Colonic mucosa (tissue), 4 donors: ENCODE results near the gene PRC1. TPM values are rescaled to one million over a fixed set of nuclear protein-coding genes. Genes with fewer than 3 reads are reported as not detected.

Experiments used
- DNase-seq: peaks from one replicate; pipeline ENCODE4 v3.0.0-alpha.2; 2020
- H3K27ac ChIP-seq: fragments of 200-600 bp; one replicate; pipeline ENCODE4 v1.8.0; 2021
- H3K27me3 ChIP-seq: fragments of 200-600 bp; one replicate; pipeline ENCODE4 v1.8.0; 2021
- H3K36me3 ChIP-seq: fragments of 200-600 bp; one replicate; pipeline ENCODE4 v1.8.0; 2021
- H3K4me1 ChIP-seq: fragments of 200-600 bp; one replicate; pipeline ENCODE4 v1.8.0; 2021; ENCODE audit warnings: mild to moderate bottlenecking
- H3K4me3 ChIP-seq: fragments of 200-600 bp; one replicate; pipeline ENCODE4 v1.8.0; 2021
- H3K9ac ChIP-seq, 2 donors: one replicate each; pipeline ENCODE4 v1.7.0; 2013; ENCODE audit warnings: control low read depth in 2 of 2, low read depth in 2 of 2, low read length in 2 of 2
- H3K9me3 ChIP-seq: fragments of 200-600 bp; one replicate; pipeline ENCODE4 v1.8.0; 2021
- CTCF ChIP-seq: fragments of 200-600 bp; IDR thresholded peaks from one replicate; pipeline ENCODE4 v1.8.0; 2022; ENCODE audit warnings: antibody characterized with exemption, mild to moderate bottlenecking
- intact Hi-C: fragments of 100-400 bp; cut with DNase I; formaldehyde crosslinking; loops from one replicate; pipeline ENCODE4 v1.14.1; 2022
- total RNA-seq, 2 donors: library from RNA; stranded (reverse); fragmentation: NEBNext Ultra II Directional in 1 of 2; extraction: Animal tissue kit (Norgen Biotek cat#: 25700) in 1 of 2; gene quantifications; one replicate each; pipeline ENCODE4 v1.2.1, GENCODE V29; 2021
- donor health status: healthy.
- donor health status: DM: no; HTN: no; CAD: no.
- donor health status: DM: no; HTN: no; CAD: no.

The PRC1 gene
- total RNA-seq, 2 donors from 2014 or later: 44.3 to 114 TPM

GRCh38 chr15:90949979-90950675 lies 44.2 kb downstream of the PRC1 start:
- Histone ChIP-seq H3K4me3 (no peak overlapping the region), H3K9me3 (no peaks in the 10 kb centered on the region), H3K27me3 (no peaks in the 10 kb centered on the region), H3K36me3 (peaks cover 12% of the 10 kb centered on the region), H3K27ac (peak overlapping the region; percentile 38), H3K4me1 (peaks cover 8% of the 10 kb centered on the region), H3K9ac (peak overlapping the region in 1 of 2 donors; percentile 9)
- intact Hi-C loops: loop anchor here (10.0 kb wide), 1 partner anchor 325 kb away; no protein-coding TSS in a partner anchor
- TF ChIP-seq CTCF: no peak
- no peak for DNase-seq

DNA sequence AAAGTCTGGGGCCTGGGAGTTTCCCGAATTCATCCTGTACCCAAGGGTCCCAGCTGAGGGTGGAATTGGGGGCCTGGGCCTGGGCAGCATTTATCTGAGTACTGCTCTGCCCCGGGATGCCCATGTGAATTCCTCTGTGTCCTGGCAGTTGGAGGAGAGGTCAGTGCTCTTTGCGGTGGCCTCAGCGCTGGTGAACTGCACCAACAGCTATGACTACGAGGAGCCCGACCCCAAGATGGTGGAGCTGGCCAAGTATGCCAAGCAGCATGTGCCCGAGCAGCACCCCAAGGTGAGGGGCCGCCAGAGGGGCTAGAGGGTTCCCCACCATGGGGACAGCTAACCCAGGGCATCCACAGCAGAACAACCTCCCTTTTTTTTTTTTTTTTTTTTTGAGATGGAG lies 45.8 kb downstream of the PRC1 start:
- no peaks in the 10 kb centered on the region for H3K27me3 ChIP-seq
- intact Hi-C loops: no loop called here
- peaks cover 5% of the 10 kb centered on the region for H3K4me1 ChIP-seq
- H3K4me3 ChIP-seq: no peak overlapping the region
- H3K9ac ChIP-seq: no peak overlapping the region
- no peak overlapping the region for H3K27ac ChIP-seq
- DNase-seq: no peak
- TF ChIP-seq CTCF: no peak
- peaks cover 17% of the 10 kb centered on the region for H3K36me3 ChIP-seq
- no peaks in the 10 kb centered on the region for H3K9me3 ChIP-seq

- H3K27ac ChIP-seq: no peak overlapping the region
- H3K9me3 ChIP-seq: no peaks in the 10 kb centered on the region
- no peak overlapping the region for H3K9ac ChIP-seq
- no peak for TF ChIP-seq CTCF
- no peak for DNase-seq
- H3K27me3 ChIP-seq: no peaks in the 10 kb centered on the region
- intact Hi-C loops: no loop called here
- H3K4me1 ChIP-seq: peaks cover 5% of the 10 kb centered on the region
- H3K4me3 ChIP-seq: no peak overlapping the region
- peaks cover 19% of the 10 kb centered on the region for H3K36me3 ChIP-seq
These were observed 46.6 kb downstream of the PRC1 start for GRCh38 chr15:90947577-90948357.

GRCh38 chr15:90946941-90947576 lies 47.3 kb downstream of the PRC1 start:
- Histone ChIP-seq H3K36me3 (peaks cover 26% of the 10 kb centered on the region), H3K4me3 (no peak overlapping the region), H3K4me1 (peaks cover 5% of the 10 kb centered on the region), H3K27ac (no peak overlapping the region), H3K9ac (no peak overlapping the region), H3K27me3 (no peaks in the 10 kb centered on the region), H3K9me3 (no peaks in the 10 kb centered on the region)
- DNase-seq: no peak
- intact Hi-C loops: no loop called here
- TF ChIP-seq CTCF: no peak

DNA sequence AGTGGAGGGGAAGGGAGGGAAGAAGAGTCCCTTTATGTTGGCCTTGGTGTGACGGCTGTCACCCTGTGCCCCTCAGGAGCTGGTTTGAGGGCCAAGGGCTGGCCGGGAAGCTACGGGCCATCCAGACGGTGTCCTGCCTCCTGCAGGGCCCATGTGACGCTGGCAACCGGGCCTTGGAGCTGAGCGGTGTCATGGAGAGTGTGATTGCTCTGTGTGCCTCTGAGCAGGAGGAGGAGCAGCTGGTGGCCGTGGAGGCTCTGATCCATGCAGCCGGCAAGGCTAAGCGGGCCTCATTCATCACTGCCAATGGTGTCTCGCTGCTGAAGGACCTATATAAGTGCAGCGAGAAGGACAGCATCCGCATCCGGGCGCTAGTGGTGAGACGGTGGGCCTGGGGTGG lies 47.8 kb downstream of the PRC1 start:
- H3K36me3 ChIP-seq: peaks cover 26% of the 10 kb centered on the region

More for the DNA sequence above, 47.8 kb downstream of the PRC1 start:
- intact Hi-C loops: no loop called here
- Histone ChIP-seq H3K9me3 (no peaks in the 10 kb centered on the region), H3K27ac (no peak overlapping the region), H3K9ac (no peak overlapping the region), H3K27me3 (no peaks in the 10 kb centered on the region), H3K4me1 (peaks cover 5% of the 10 kb centered on the region), H3K4me3 (no peak overlapping the region)
- TF ChIP-seq CTCF: no peak
- no peak for DNase-seq
